ENCODE data around the gene ALDH1A3.

ALDH1A3 gene

GRCh38 chr15:100885811-100886210, 6.2 kb downstream of the ALDH1A3 start:
- no peak for TF ChIP-seq ZC3H10 (CRISPR knock-in tag; IDR thresholded peaks at IDR 0.05)
- TF ChIP-seq TCF4 (CRISPR knock-in tag; IDR thresholded peaks at IDR 0.05; ENCODE audit: borderline replicate concordance): no peak
- no peak for TF ChIP-seq OSR1 (CRISPR knock-in tag; IDR thresholded peaks at IDR 0.05)
- TF ChIP-seq POU6F1 (CRISPR knock-in tag; IDR thresholded peaks at IDR 0.05; ENCODE audit: borderline replicate concordance, low read depth): no peak
- no peak for TF ChIP-seq GLIS3 (CRISPR knock-in tag; IDR thresholded peaks at IDR 0.05)
- TF ChIP-seq TSHZ2 (CRISPR knock-in tag; IDR thresholded peaks at IDR 0.05): no peak

GRCh38 chr15:100887211-100887913, 7.7 kb downstream of the ALDH1A3 start:
- TF ChIP-seq PATZ1 (CRISPR knock-in tag; IDR thresholded peaks at IDR 0.05; ENCODE audit: borderline replicate concordance): no peak
- TF ChIP-seq ZNF8 (CRISPR knock-in tag; IDR thresholded peaks at IDR 0.05): no peak
- TF ChIP-seq SNAI2 (CRISPR knock-in tag; IDR thresholded peaks at IDR 0.05): no peak
- no peak for TF ChIP-seq ISL1 (CRISPR knock-in tag; IDR thresholded peaks at IDR 0.05)
- ATAC-seq: no peak

More at GRCh38 chr15:100885811-100886210, 6.2 kb downstream of the ALDH1A3 start:
- ATAC-seq: no peak

GRCh38 chr15:100889385-100890050, 9.9 kb downstream of the ALDH1A3 start:
- ATAC-seq: no peak
- no peak for TF ChIP-seq ARNTL (CRISPR knock-in tag; IDR thresholded peaks at IDR 0.05; ENCODE audit: borderline replicate concordance, low read depth)
- no peak for TF ChIP-seq TSHZ2 (CRISPR knock-in tag; IDR thresholded peaks at IDR 0.05)
- TF ChIP-seq ESRRG (CRISPR knock-in tag; IDR thresholded peaks at IDR 0.05): no peak
- TF ChIP-seq ZNF8 (CRISPR knock-in tag; IDR thresholded peaks at IDR 0.05): no peak
- TF ChIP-seq PPARA (CRISPR knock-in tag; IDR thresholded peaks at IDR 0.05; ENCODE audit: borderline replicate concordance): no peak
- no peak for TF ChIP-seq CSDC2 (CRISPR knock-in tag; IDR thresholded peaks at IDR 0.05)
- TF ChIP-seq ZC3H10 (CRISPR knock-in tag; IDR thresholded peaks at IDR 0.05): no peak
- no peak for TF ChIP-seq ZFP3 (CRISPR knock-in tag; IDR thresholded peaks at IDR 0.05)
- no peak for TF ChIP-seq POU6F1 (CRISPR knock-in tag; IDR thresholded peaks at IDR 0.05; ENCODE audit: borderline replicate concordance, low read depth)
- TF ChIP-seq ZNF70 (CRISPR knock-in tag; IDR thresholded peaks at IDR 0.05): no peak
- no peak for TF ChIP-seq BACH2 (CRISPR knock-in tag; IDR thresholded peaks at IDR 0.05; ENCODE audit: borderline replicate concordance)
- no peak for TF ChIP-seq SNAI2 (CRISPR knock-in tag; IDR thresholded peaks at IDR 0.05)
- no peak for TF ChIP-seq GLIS3 (CRISPR knock-in tag; IDR thresholded peaks at IDR 0.05)
- TF ChIP-seq ZFP30 (CRISPR knock-in tag; IDR thresholded peaks at IDR 0.05): no peak
- TF ChIP-seq RARB (CRISPR knock-in tag; IDR thresholded peaks at IDR 0.05): no peak
- TF ChIP-seq CSRNP3 (CRISPR knock-in tag; IDR thresholded peaks at IDR 0.05): no peak
